HG02588 (cell line): ENCODE results near the gene OOSP4B.
"Not testable (repeated sequence)": the region's sequence is repeated elsewhere in the genome, so short reads cannot be mapped to it uniquely, and the experiment has no call there.

Experiments used
- ATAC-seq: cut with Tn5 transposase; IDR thresholded peaks from one replicate; pipeline ENCODE4 v1.9.1; 2021; ENCODE audit warnings: mild to moderate bottlenecking, moderate library complexity; ENCODE audit not compliant: unreplicated experiment

Gene OOSP4B

GRCh38 chr11:60016881-60017280 is at the start of gene OOSP4B:
TSS of gene OOSP4B (plus strand) at chr11:60017181.
- no peak for ATAC-seq

- ATAC-seq = no peak
Observed at GRCh38 chr11:59967677-59968394, 49.1 kb upstream of the OOSP4B start.

GRCh38 chr11:59968395-59968783 is 48.6 kb upstream of the OOSP4B start:
- ATAC-seq = no peak

- no peak for ATAC-seq
Observed at GRCh38 chr11:59973097-59973496, 43.9 kb upstream of the OOSP4B start.

GRCh38 chr11:59981106-59981770 is 35.7 kb upstream of the OOSP4B start:
- ATAC-seq = no peak

GRCh38 chr11:59982037-59982436 is 34.9 kb upstream of the OOSP4B start:
- not testable (repeated sequence) for ATAC-seq

GRCh38 chr11:59983212-59983611 is 33.8 kb upstream of the OOSP4B start:
- no peak for ATAC-seq

GRCh38 chr11:59984368-59984767 is 32.6 kb upstream of the OOSP4B start:
- ATAC-seq = no peak

- no peak for ATAC-seq
Observed at GRCh38 chr11:59990421-59990820, 26.6 kb upstream of the OOSP4B start.

GRCh38 chr11:59992425-59992824 is 24.6 kb upstream of the OOSP4B start:
- ATAC-seq = no peak

- ATAC-seq = no peak
Observed at GRCh38 chr11:59997800-59998199, 19.2 kb upstream of the OOSP4B start.

GRCh38 chr11:59999691-60000090 is 17.3 kb upstream of the OOSP4B start:
- ATAC-seq = no peak

- no peak for ATAC-seq
Observed at GRCh38 chr11:60003729-60004128, 13.3 kb upstream of the OOSP4B start.

GRCh38 chr11:60005360-60005759 is 11.6 kb upstream of the OOSP4B start:
- no peak for ATAC-seq

GRCh38 chr11:60018058-60018457 is 1.1 kb downstream of the OOSP4B start:
- no peak for ATAC-seq

GRCh38 chr11:60020376-60020775 is 3.4 kb downstream of the OOSP4B start:
- ATAC-seq = not testable (repeated sequence)

- ATAC-seq = no peak
Observed at GRCh38 chr11:60029015-60029632, 12.1 kb downstream of the OOSP4B start.

GRCh38 chr11:60040109-60040508 is 23.1 kb downstream of the OOSP4B start, which contains the start of gene OOSP2:
TSS of gene OOSP2 (plus strand) at chr11:60040409. CDS start at chr11:60040460, 51 bp downstream.
- no peak for ATAC-seq

GRCh38 chr11:60050422-60050821 is 33.4 kb downstream of the OOSP4B start:
- not testable (repeated sequence) for ATAC-seq

- ATAC-seq = not testable (repeated sequence)
Observed at GRCh38 chr11:60050839-60051238, 33.9 kb downstream of the OOSP4B start.

GRCh38 chr11:60056349-60056969 is 39.5 kb downstream of the OOSP4B start, which contains the start of gene MS4A3:
TSS of gene MS4A3 (plus strand) at chr11:60056665. CDS start at chr11:60061161, 4,496 bp downstream.
- ATAC-seq = no peak
